ENCODE results near the gene C3. TPM values are rescaled to one million over a fixed set of nuclear protein-coding genes. Genes with fewer than 3 reads are reported as not detected.

C3 gene
- total RNA-seq, 5 donors from 2014 or later (not counting 1 experiment from before 2014, with no cell fraction given), result 1.1 to 10.6 (median 7.6) TPM; not detected in 1

GRCh38 chr19:6754653-6755463 lies 34.4 kb upstream of the C3 start:
- POLR2A ChIA-PET, result no interaction called here
- no peak overlapping the region for H3K27ac ChIP-seq (ENCODE audit: low read length)
- H3K27me3 ChIP-seq (replicated peaks in 1 of 2; ENCODE audit: control insufficient read depth in 2 of 2, extremely low read depth in 1 of 2, insufficient read depth in 2 of 2, low read length in 1 of 2), result no peaks in the 10 kb centered on the region
- ATAC-seq (replicated peaks in 1 of 4), result no peak
- Mint-ChIP-seq H3K36me3 (peaks cover 24% of the 10 kb centered on the region), H3K9me3 (no peaks in the 10 kb centered on the region), H3K27me3 (no peaks in the 10 kb centered on the region), H3K4me1 (peaks cover 12 to 19% (median 12%) of the 10 kb centered on the region in 3 donors), H3K4me3 (no peak overlapping the region), H3K27ac (peak overlapping the region in 1 of 2 donors; percentile 23)
- 97% methylated on average over 14 of the region's 23 CpGs for WGBS (ENCODE audit: insufficient coverage)
- DNase-seq, result no peak
- peaks cover 0 to 16% of the 10 kb centered on the region in 2 experiments for H3K4me1 ChIP-seq (ENCODE audit: control insufficient read depth in 1 of 2, extremely low read depth in 1 of 2, insufficient read depth in 2 of 2, low read length in 2 of 2)
- H3K36me3 ChIP-seq (ENCODE audit: control insufficient read depth in 2 of 2, extremely low read depth in 1 of 2, insufficient read depth in 1 of 2, low read length in 1 of 2), result peaks cover 18 to 58% of the 10 kb centered on the region in 2 donors
- CTCF ChIA-PET, result interaction anchor here in 1 of 2 donors (0.6 kb wide), 1 partner anchor 125 kb away, joined by 3 read pairs; no protein-coding TSS in a partner anchor
- H3K9me3 ChIP-seq, result no peaks in the 10 kb centered on the region
- no peak overlapping the region for H3K4me3 ChIP-seq (ENCODE audit: control insufficient read depth in 1 of 2, extremely low read depth in 1 of 2, low read length in 1 of 2)

- Mint-ChIP-seq H3K9me3 (no peaks in the 10 kb centered on the region), H3K4me3 (no peak overlapping the region), H3K4me1 (peaks cover 9 to 17% (median 12%) of the 10 kb centered on the region in 3 donors), H3K36me3 (peaks cover 24% of the 10 kb centered on the region), H3K27me3 (no peaks in the 10 kb centered on the region), H3K27ac (peak overlapping the region in 1 of 2 donors; percentile 76)
- Histone ChIP-seq H3K9me3 (no peaks in the 10 kb centered on the region), H3K27ac (ENCODE audit: low read length) (no peak overlapping the region), H3K4me1 (ENCODE audit: control insufficient read depth in 1 of 2, extremely low read depth in 1 of 2, insufficient read depth in 2 of 2, low read length in 2 of 2) (peaks cover 0 to 16% of the 10 kb centered on the region in 2 experiments), H3K36me3 (ENCODE audit: control insufficient read depth in 2 of 2, extremely low read depth in 1 of 2, insufficient read depth in 1 of 2, low read length in 1 of 2) (peaks cover 21 to 56% of the 10 kb centered on the region in 2 donors), H3K27me3 (replicated peaks in 1 of 2; ENCODE audit: control insufficient read depth in 2 of 2, extremely low read depth in 1 of 2, insufficient read depth in 2 of 2, low read length in 1 of 2) (no peaks in the 10 kb centered on the region), H3K4me3 (ENCODE audit: control insufficient read depth in 1 of 2, extremely low read depth in 1 of 2, low read length in 1 of 2) (no peak overlapping the region)
- ChIA-PET CTCF (interaction anchor here in 1 of 2 donors (0.6 kb wide), 1 partner anchor 124 kb away, joined by 3 read pairs; no protein-coding TSS in a partner anchor), POLR2A (no interaction called here)
- ATAC-seq (replicated peaks in 1 of 4) (no peak), DNase-seq (no peak)
- WGBS (ENCODE audit: insufficient coverage), result 98% methylated on average over 7 of the region's 22 CpGs
These were observed 33.7 kb upstream of the C3 start for GRCh38 chr19:6754136-6754535.

- H3K27me3 ChIP-seq (replicated peaks in 1 of 2; ENCODE audit: control insufficient read depth in 2 of 2, extremely low read depth in 1 of 2, insufficient read depth in 2 of 2, low read length in 1 of 2), result no peaks in the 10 kb centered on the region
- H3K4me1 Mint-ChIP-seq, result peaks cover 9 to 14% (median 12%) of the 10 kb centered on the region in 3 donors
- H3K9me3 ChIP-seq, result no peaks in the 10 kb centered on the region
- peak overlapping the region; percentile 25 to 40 for H3K4me3 ChIP-seq (ENCODE audit: control insufficient read depth in 1 of 2, extremely low read depth in 1 of 2, low read length in 1 of 2)
- H3K9me3 Mint-ChIP-seq, result no peaks in the 10 kb centered on the region
- peaks cover 0 to 16% of the 10 kb centered on the region in 2 experiments for H3K4me1 ChIP-seq (ENCODE audit: control insufficient read depth in 1 of 2, extremely low read depth in 1 of 2, insufficient read depth in 2 of 2, low read length in 2 of 2)
- DNase-seq (peak; percentile 50 to 85 (median 67)), ATAC-seq (replicated peaks in 1 of 4) (peak; percentile 85 to 89 (median 88))
- ChIA-PET POLR2A (no interaction called here), CTCF (interaction anchor here (0.7 to 1.0 kb wide), 2 partner anchors 60 to 236 kb away, joined by 3 to 4 read pairs; no protein-coding TSS in a partner anchor)
- no peaks in the 10 kb centered on the region for H3K27me3 Mint-ChIP-seq
- H3K27ac ChIP-seq (ENCODE audit: low read length), result peak overlapping the region; percentile 29
- H3K4me3 Mint-ChIP-seq, result peak overlapping the region; percentile 64 to 83 (median 66)
- peak overlapping the region; percentile 76 to 84 for H3K27ac Mint-ChIP-seq
- peaks cover 23% of the 10 kb centered on the region for H3K36me3 Mint-ChIP-seq
- WGBS (ENCODE audit: insufficient coverage), result 40% methylated on average over 45 of the region's 50 CpGs
- peaks cover 21 to 59% of the 10 kb centered on the region in 2 donors for H3K36me3 ChIP-seq (ENCODE audit: control insufficient read depth in 2 of 2, extremely low read depth in 1 of 2, insufficient read depth in 1 of 2, low read length in 1 of 2)
These were observed 33.0 kb upstream of the C3 start for GRCh38 chr19:6753178-6754031.

GRCh38 chr19:6752256-6753177 lies 32.1 kb upstream of the C3 start:
- H3K27me3 Mint-ChIP-seq, result no peaks in the 10 kb centered on the region
- no peaks in the 10 kb centered on the region for H3K9me3 Mint-ChIP-seq
- no peak overlapping the region for H3K4me3 ChIP-seq (ENCODE audit: control insufficient read depth in 1 of 2, extremely low read depth in 1 of 2, low read length in 1 of 2)
- peaks cover 21 to 57% of the 10 kb centered on the region in 2 donors for H3K36me3 ChIP-seq (ENCODE audit: control insufficient read depth in 2 of 2, extremely low read depth in 1 of 2, insufficient read depth in 1 of 2, low read length in 1 of 2)
- DNase-seq, result no peak
- CTCF ChIA-PET, result interaction anchor here (0.7 to 1.0 kb wide), 2 partner anchors 61 to 236 kb away, joined by 3 to 4 read pairs; no protein-coding TSS in a partner anchor
- no peaks in the 10 kb centered on the region for H3K9me3 ChIP-seq
- POLR2A ChIA-PET, result no interaction called here
- ATAC-seq (replicated peaks in 1 of 4), result no peak
- WGBS (ENCODE audit: insufficient coverage), result 93% methylated on average over 38 of the region's 50 CpGs
- peaks cover 0 to 16% of the 10 kb centered on the region in 2 experiments for H3K4me1 ChIP-seq (ENCODE audit: control insufficient read depth in 1 of 2, extremely low read depth in 1 of 2, insufficient read depth in 2 of 2, low read length in 2 of 2)
- H3K27me3 ChIP-seq (replicated peaks in 1 of 2; ENCODE audit: control insufficient read depth in 2 of 2, extremely low read depth in 1 of 2, insufficient read depth in 2 of 2, low read length in 1 of 2), result no peaks in the 10 kb centered on the region
- H3K27ac ChIP-seq (ENCODE audit: low read length), result no peak overlapping the region
- peak overlapping the region in 1 of 2 donors; percentile 76 for H3K27ac Mint-ChIP-seq
- peak overlapping the region in 2 of 3 donors; percentile 64 to 83 for H3K4me3 Mint-ChIP-seq
- peaks cover 26% of the 10 kb centered on the region for H3K36me3 Mint-ChIP-seq
- H3K4me1 Mint-ChIP-seq, result peaks cover 8 to 12% (median 11%) of the 10 kb centered on the region in 3 donors

GRCh38 chr19:6751189-6751588 lies 30.7 kb upstream of the C3 start:
- ATAC-seq (replicated peaks in 1 of 4) (no peak), DNase-seq (no peak)
- Histone ChIP-seq H3K36me3 (ENCODE audit: control insufficient read depth in 2 of 2, extremely low read depth in 1 of 2, insufficient read depth in 1 of 2, low read length in 1 of 2) (peaks cover 24 to 61% of the 10 kb centered on the region in 2 donors), H3K4me3 (ENCODE audit: control insufficient read depth in 1 of 2, extremely low read depth in 1 of 2, low read length in 1 of 2) (no peak overlapping the region), H3K27me3 (replicated peaks in 1 of 2; ENCODE audit: control insufficient read depth in 2 of 2, extremely low read depth in 1 of 2, insufficient read depth in 2 of 2, low read length in 1 of 2) (no peaks in the 10 kb centered on the region), H3K9me3 (no peaks in the 10 kb centered on the region), H3K4me1 (ENCODE audit: control insufficient read depth in 1 of 2, extremely low read depth in 1 of 2, insufficient read depth in 2 of 2, low read length in 2 of 2) (peaks cover 0 to 16% of the 10 kb centered on the region in 2 experiments), H3K27ac (ENCODE audit: low read length) (no peak overlapping the region)
- 100% methylated on average over 4 of the region's 16 CpGs for WGBS (ENCODE audit: insufficient coverage)
- Mint-ChIP-seq H3K36me3 (peaks cover 34% of the 10 kb centered on the region), H3K9me3 (no peaks in the 10 kb centered on the region), H3K27me3 (no peaks in the 10 kb centered on the region), H3K4me3 (no peak overlapping the region), H3K4me1 (peaks cover 6 to 12% (median 11%) of the 10 kb centered on the region in 3 donors), H3K27ac (peak overlapping the region in 1 of 2 donors; percentile 4)
- CTCF ChIA-PET, result no interaction called here
- POLR2A ChIA-PET, result interaction anchor here in 1 of 2 donors (0.6 kb wide), 2 partner anchors 32 to 589 kb away, joined by 3 read pairs; no protein-coding TSS in a partner anchor

All from T-cell (primary cell).